H4 (cell line): ENCODE data around the gene PDGFC. TPM values are rescaled to one million over a fixed set of nuclear protein-coding genes. Genes with fewer than 3 reads are reported as not detected.
"Not testable (repeated sequence)": the region's sequence is repeated elsewhere in the genome, so short reads cannot be mapped to it uniquely, and the experiment has no call there.

Source experiments
- DNase-seq: peaks from one replicate; pipeline ENCODE4 v3.0.0-alpha.2; 2015; ENCODE audit warnings: low spot score
- total RNA-seq: library from RNA; depleted of rRNA; stranded (reverse); fragments of >200 nt; shearing (Covaris generic); gene quantifications from 2 replicates; pipeline ENCODE4 v1.2.3, GENCODE V29; 2014

Gene PDGFC
- total RNA-seq, 1 experiment from 2014 or later, result 22.5 TPM

- DNase-seq, result no peak
These were observed 62.6 kb downstream of the PDGFC start for GRCh38 chr4:156909010-156909409.

GRCh38 chr4:156906325-156906724 lies 65.3 kb downstream of the PDGFC start:
- DNase-seq, result no peak

- no peak for DNase-seq
These were observed 69.7 kb downstream of the PDGFC start for GRCh38 chr4:156901871-156902270.

GRCh38 chr4:156898373-156899117 lies 73.1 kb downstream of the PDGFC start:
- DNase-seq, result no peak

GRCh38 chr4:156896527-156896926 lies 75.1 kb downstream of the PDGFC start:
- DNase-seq, result no peak

- no peak for DNase-seq
These were observed 77.4 kb downstream of the PDGFC start for GRCh38 chr4:156894234-156894633.

GRCh38 chr4:156892805-156893204 lies 78.8 kb downstream of the PDGFC start:
- DNase-seq, result no peak

GRCh38 chr4:156889616-156890594 lies 81.7 kb downstream of the PDGFC start:
- DNase-seq, result no peak

GRCh38 chr4:156888762-156889161 lies 82.8 kb downstream of the PDGFC start:
- peak; percentile 9 for DNase-seq

- no peak for DNase-seq
These were observed 85.1 kb downstream of the PDGFC start for GRCh38 chr4:156886481-156886880.

GRCh38 chr4:156885374-156885773 lies 86.2 kb downstream of the PDGFC start:
- no peak for DNase-seq

GRCh38 chr4:156884183-156884582 lies 87.4 kb downstream of the PDGFC start:
- no peak for DNase-seq

GRCh38 chr4:156875704-156876103 lies 95.9 kb downstream of the PDGFC start:
- DNase-seq, result no peak

GRCh38 chr4:156875055-156875454 lies 96.5 kb downstream of the PDGFC start:
- no peak for DNase-seq

GRCh38 chr4:156873799-156874198 lies 97.8 kb downstream of the PDGFC start:
- DNase-seq, result no peak

GRCh38 chr4:156870861-156871260 lies 100.7 kb downstream of the PDGFC start:
- DNase-seq, result no peak

GRCh38 chr4:156870131-156870530 lies 101.5 kb downstream of the PDGFC start:
- DNase-seq, result no peak

- not testable (repeated sequence) for DNase-seq
These were observed 105.5 kb downstream of the PDGFC start for GRCh38 chr4:156866088-156866487.

GRCh38 chr4:156865451-156865850 lies 106.1 kb downstream of the PDGFC start:
- DNase-seq, result no peak

GRCh38 chr4:156858071-156858470 lies 113.5 kb downstream of the PDGFC start:
- DNase-seq, result no peak

GRCh38 chr4:156838761-156839160 lies 132.8 kb downstream of the PDGFC start:
- DNase-seq, result no peak

GRCh38 chr4:156837625-156838345 lies 133.8 kb downstream of the PDGFC start:
- DNase-seq, result no peak
